ENCODE measurements around the gene CCDC88C. TPM values are rescaled to one million over a fixed set of nuclear protein-coding genes. Genes with fewer than 3 reads are reported as not detected.

The CCDC88C gene
- polyA plus RNA-seq, 3 donors from 2014 or later: 19.5 to 58.2 (median 21.2) TPM

DNA sequence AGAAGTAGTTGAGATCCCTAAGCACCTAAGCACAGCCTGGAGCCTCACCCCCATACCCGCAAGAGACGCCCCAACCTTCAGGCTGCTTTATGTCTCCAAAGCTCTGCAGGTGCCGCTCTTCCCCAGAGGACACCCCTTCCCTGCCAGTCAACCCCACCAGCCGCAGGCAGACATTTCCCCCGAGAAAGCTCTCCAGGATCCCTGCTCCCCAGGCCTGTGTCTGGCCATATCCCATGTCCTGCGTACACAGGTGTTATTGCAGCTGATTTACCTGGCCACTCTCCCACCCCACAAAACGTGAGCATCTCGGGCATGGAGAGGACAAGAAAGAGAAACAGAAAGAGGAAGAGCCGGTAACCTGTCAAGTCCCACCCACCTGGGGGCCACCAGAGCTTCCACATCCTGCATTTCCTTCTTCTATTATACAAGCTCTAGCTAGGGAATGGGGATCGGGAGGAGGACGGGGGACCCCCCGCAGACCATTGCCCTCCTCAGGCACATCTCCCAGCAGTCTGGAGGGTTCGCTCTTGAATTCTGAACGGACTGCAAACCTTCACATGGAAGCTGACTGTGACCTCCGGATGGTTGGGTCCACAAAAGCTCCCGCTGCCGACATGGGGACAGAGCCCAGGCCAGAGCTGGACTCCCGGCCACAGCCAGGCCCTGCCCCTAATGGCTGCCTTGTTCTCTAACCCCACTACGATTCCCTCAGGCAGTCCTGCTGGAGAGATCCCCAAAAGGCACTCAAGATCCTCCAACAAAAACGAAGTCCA is 17.6 kb downstream of the CCDC88C start:
- H3K27me3 Mint-ChIP-seq (ENCODE audit: low read depth in 3 of 3): peaks cover 0 to 23% (median 16%) of the 10 kb centered on the region in 3 donors
- peak overlapping the region; percentile 97 to 100 (median 99) for H3K4me3 Mint-ChIP-seq
- H3K9me3 Mint-ChIP-seq: no peaks in the 10 kb centered on the region
- H3K36me3 Mint-ChIP-seq: peaks cover 1 to 7% (median 4%) of the 10 kb centered on the region in 3 donors
- H3K4me1 Mint-ChIP-seq: peaks cover 97 to 99% of the 10 kb centered on the region in 2 donors
- peak; percentile 54 to 60 (median 58) for DNase-seq
- H3K27ac Mint-ChIP-seq: peak overlapping the region; percentile 95 to 98 (median 96)

DNA sequence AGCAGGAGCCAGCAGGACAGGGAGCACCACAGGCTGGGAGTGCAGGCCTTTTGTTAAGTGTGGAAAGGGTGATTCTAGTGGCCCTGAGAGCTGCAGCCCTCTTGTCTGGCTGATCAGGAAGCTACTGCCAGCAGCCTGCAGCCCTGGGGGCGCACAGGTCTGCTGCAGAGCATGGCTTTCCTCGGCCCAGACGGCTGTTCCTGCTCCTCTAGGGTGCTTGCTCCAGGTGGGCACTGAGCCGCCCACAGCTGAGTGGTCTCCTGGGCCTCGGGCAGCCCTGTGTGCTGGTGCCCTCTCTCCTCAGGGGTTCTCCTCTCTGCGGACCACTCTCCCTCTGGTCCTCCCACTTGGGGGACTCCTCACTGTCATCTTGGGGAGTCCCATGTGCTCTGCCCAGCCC is 18.9 kb downstream of the CCDC88C start:
- H3K27me3 Mint-ChIP-seq (ENCODE audit: low read depth in 3 of 3): peaks cover 0 to 15% (median 12%) of the 10 kb centered on the region in 3 donors
- H3K4me1 Mint-ChIP-seq: peaks cover 96 to 99% of the 10 kb centered on the region in 2 donors
- H3K4me3 Mint-ChIP-seq: peak overlapping the region; percentile 97 to 100 (median 99)
- no peak for DNase-seq
- peak overlapping the region; percentile 95 to 98 (median 96) for H3K27ac Mint-ChIP-seq
- H3K9me3 Mint-ChIP-seq: no peaks in the 10 kb centered on the region
- H3K36me3 Mint-ChIP-seq: peaks cover 0 to 7% (median 4%) of the 10 kb centered on the region in 3 donors

DNA sequence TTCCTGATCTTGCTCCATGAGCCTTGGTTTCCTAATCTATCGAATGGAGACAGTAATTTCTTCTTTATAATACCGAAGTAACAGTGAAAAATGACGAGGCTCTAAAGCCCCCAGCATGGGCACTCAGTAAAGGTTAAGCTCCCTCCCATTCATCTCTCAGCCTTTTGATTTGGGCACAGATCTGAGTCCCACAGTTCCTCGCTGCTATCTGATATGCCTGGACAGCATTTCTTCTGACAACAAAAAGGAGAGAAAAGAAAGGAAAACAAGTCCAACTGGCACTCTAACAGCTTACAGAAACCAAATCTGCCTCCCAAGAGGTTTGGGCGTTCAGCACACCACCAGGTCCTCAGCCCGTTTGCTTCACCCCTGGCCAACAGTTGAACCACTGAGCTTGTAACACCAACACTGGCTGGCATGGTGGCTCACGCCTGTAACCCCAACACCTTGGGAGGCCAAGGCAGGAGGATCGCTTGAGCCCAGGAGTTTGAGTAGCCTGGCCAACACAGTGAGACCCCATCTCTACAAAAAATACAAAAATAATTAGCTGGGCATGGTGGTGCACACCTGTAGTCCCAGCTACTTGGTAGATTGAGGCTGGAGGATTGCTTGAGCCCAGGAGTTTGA is 19.5 kb downstream of the CCDC88C start:
- Mint-ChIP-seq H3K27me3 (ENCODE audit: low read depth in 3 of 3) (peaks cover 0 to 13% (median 12%) of the 10 kb centered on the region in 3 donors), H3K36me3 (peaks cover 0 to 6% (median 4%) of the 10 kb centered on the region in 3 donors), H3K27ac (peak overlapping the region; percentile 95 to 98 (median 96)), H3K4me1 (peaks cover 96 to 99% of the 10 kb centered on the region in 2 donors), H3K9me3 (no peaks in the 10 kb centered on the region), H3K4me3 (peak overlapping the region; percentile 97 to 100 (median 99))
- peak in 1 of 3 donors; percentile 54 for DNase-seq

DNA sequence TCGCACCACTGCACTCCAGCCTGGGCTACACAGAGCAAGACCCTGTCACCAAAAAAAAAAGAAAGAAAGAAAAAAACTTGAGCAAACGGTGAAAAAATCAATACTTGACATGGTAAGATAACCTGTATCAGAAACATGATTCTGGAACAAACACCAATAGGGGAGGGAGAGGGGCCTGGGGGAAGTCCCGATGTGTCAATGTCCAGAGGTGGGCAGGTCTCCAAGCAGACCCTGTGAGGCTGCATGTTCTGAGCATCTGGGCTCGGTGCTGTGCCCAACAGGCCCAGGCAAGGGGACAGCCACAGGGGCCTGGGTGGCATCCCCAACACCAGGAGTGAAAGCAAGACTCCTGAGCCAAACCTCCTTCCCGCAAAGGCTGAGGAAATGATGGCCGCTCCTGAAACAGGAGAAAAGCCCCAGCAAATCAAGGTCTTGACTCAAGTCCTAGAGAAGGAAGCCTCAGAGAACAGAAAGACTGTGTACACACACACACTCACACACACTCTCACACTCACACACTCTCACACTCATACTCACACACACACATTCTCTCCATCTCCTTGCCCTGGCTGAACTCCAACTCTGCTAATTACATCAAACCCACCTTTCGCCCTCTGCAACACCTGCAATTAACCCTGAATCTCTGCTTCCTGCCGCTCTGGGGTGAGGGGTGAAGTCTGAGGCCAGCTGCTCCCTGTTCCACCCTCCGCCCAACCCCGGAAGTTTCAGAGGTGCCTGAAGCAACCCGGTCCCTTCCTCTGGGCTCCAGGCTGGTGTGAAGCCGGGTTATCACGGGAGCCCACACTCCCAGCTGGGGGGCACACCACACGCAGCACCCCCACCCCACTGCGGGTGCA is 20.4 kb downstream of the CCDC88C start:
- Mint-ChIP-seq H3K27me3 (ENCODE audit: low read depth in 3 of 3) (peaks cover 0 to 10% (median 9%) of the 10 kb centered on the region in 3 donors), H3K4me1 (peaks cover 96 to 99% of the 10 kb centered on the region in 2 donors), H3K9me3 (no peaks in the 10 kb centered on the region), H3K36me3 (peaks cover 0 to 4% (median 4%) of the 10 kb centered on the region in 3 donors), H3K4me3 (peak overlapping the region; percentile 97 to 100 (median 99)), H3K27ac (peak overlapping the region; percentile 95 to 98 (median 96))
- peak in 2 of 3 donors; percentile 46 to 49 for DNase-seq

DNA sequence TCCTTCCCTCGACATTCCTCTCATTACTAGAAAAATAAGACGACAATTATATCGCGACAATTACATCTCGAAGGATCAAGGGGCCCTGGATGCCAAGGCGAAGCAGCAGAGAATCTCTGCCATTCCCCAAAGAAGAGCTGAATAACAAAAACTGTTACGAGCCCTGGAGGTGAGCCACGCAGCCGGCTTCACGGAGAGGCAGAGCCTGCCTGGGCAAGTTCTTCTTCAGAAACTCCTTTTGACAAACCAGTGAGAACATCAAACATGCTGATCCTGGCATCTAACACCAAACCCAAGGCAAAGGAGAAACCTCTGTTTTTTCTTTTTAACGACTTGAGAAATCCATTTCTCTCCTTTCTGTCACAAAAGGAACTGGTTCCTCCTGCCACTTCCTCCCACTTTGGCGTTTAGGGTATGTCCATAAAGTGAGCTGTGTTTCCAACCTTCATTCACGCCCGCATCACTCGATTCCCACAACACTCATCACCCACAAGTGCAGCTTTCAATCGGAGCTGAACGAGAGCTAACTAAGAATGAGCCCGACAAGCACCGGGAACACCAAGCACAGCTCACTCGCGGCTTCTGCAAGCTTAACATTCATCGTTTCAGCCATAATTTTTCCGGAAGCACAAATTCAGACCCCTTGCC is 21.5 kb downstream of the CCDC88C start:
- Mint-ChIP-seq H3K27me3 (ENCODE audit: low read depth in 3 of 3) (peaks cover 0 to 12% (median 9%) of the 10 kb centered on the region in 3 donors), H3K9me3 (no peaks in the 10 kb centered on the region), H3K27ac (peak overlapping the region; percentile 95 to 98 (median 96)), H3K4me1 (peaks cover 96 to 100% of the 10 kb centered on the region in 2 donors), H3K36me3 (peaks cover 0 to 4% (median 4%) of the 10 kb centered on the region in 3 donors), H3K4me3 (peak overlapping the region; percentile 97 to 100 (median 99))
- DNase-seq: no peak

DNA sequence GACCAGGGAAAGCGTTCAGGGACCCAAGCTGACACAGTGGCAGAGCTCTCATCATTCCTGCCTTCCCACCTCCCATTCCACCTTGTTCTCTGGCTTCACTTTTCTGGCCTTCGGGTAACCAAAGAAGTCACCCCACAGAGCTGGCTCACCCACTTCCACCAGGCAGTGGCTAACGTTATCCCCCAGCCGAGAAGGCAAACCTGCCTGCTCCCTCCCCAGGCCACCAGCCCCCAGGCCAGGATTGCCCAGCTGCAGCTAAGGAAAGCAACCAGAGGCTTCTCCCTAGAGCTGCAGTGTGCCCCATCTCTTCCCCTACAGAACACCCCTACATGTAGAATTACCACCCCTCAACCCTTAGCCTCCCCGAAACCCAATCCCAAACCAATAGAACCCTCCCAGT is 22.2 kb downstream of the CCDC88C start:
- no peak for DNase-seq
- Mint-ChIP-seq H3K36me3 (peaks cover 0 to 4% (median 4%) of the 10 kb centered on the region in 3 donors), H3K4me1 (peaks cover 98 to 100% of the 10 kb centered on the region in 2 donors), H3K27me3 (ENCODE audit: low read depth in 3 of 3) (peaks cover 0 to 12% (median 9%) of the 10 kb centered on the region in 3 donors), H3K27ac (peak overlapping the region; percentile 95 to 98 (median 96)), H3K9me3 (no peaks in the 10 kb centered on the region), H3K4me3 (peak overlapping the region; percentile 97 to 100 (median 99))

DNA sequence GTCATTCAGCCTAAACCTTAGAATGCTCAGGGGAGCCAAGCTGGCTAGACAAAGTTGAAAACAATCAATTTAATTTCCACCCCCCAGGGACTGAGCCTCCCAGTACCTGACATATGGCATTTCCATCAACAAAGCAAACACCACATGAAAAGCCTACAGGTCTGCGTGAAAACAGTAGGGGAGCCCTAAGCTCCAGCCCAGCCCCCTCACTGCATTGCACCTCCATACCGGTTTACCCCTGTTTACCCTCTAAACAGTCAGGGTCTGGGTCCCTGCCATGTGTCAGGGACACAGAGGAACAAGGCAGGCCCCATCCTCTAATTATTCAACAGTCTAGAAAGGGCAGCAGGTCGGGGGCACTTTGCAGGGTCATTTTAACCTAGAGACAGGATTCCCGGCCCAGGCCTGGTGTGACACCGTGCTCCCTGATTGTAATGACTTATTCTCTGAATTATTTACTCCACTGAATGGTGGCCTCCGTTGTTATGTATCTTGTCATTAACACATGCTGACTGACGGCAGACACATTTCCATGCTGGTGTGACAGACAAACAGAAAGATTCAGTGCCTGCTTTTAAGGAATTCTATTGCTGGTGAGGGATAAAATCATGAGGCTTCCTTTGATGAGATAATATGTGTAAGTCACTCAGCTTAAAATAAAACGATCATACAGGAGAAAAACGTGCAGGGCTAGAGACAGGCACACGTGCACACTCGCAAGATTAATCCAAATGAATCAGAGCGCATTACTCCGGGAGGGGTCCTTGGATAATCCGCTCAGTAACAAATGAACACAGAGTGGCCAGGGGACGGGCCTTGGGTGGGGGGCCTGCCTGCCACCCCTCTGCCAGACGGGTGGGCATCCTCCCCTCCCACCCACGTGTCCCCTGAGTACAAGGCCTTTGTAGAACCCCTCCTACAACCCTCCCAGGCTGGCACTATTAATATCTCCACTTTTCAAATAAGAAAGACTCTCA is 23.2 kb downstream of the CCDC88C start:
- Mint-ChIP-seq H3K9me3 (no peaks in the 10 kb centered on the region), H3K4me3 (peak overlapping the region; percentile 52 to 100 (median 99)), H3K36me3 (peaks cover 0 to 4% (median 4%) of the 10 kb centered on the region in 3 donors), H3K27ac (peak overlapping the region; percentile 95 to 98 (median 96)), H3K4me1 (peaks cover 95 to 100% of the 10 kb centered on the region in 2 donors), H3K27me3 (ENCODE audit: low read depth in 3 of 3) (peaks cover 0 to 10% (median 9%) of the 10 kb centered on the region in 3 donors)
- no peak for DNase-seq

DNA sequence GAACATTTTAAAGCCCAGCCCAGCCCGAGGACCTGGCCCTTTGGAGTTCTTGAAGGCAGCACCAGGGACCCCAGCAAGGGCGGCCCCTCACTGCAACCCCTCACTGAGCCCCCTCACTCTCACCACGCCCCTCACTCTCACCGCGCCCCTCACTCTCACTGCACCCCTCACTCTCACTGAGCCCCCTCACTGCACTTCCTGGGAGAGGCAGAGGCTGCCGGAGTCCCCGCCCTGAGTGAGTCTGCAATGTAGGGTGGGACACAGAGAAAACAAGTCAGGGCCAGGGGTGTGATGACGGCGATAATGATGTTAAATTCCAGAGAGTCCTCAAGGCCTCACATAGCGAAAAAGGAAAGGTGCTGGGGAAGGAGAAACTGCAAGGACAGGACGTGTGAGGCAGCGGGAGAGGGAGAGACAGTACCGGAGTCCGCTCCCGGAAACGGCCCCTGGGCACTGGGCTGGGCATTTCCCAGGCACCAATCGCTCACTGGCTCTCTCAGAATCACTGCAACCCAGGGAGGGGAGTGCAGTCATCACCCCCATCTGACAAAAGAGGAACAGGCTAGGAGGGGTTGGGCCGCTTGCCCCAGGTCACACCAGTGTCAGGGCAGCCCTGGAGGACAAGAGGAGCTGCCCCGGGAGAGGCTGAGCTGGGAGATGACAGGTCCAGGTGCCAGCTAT is 24.9 kb downstream of the CCDC88C start:
- Mint-ChIP-seq H3K4me1 (peaks cover 96 to 100% of the 10 kb centered on the region in 2 donors), H3K36me3 (peaks cover 0 to 4% (median 4%) of the 10 kb centered on the region in 3 donors), H3K27me3 (ENCODE audit: low read depth in 3 of 3) (peaks cover 0 to 10% (median 5%) of the 10 kb centered on the region in 3 donors), H3K4me3 (peak overlapping the region; percentile 27 to 78 (median 70)), H3K9me3 (no peaks in the 10 kb centered on the region), H3K27ac (peak overlapping the region; percentile 84 to 98 (median 96))
- DNase-seq: no peak

DNA sequence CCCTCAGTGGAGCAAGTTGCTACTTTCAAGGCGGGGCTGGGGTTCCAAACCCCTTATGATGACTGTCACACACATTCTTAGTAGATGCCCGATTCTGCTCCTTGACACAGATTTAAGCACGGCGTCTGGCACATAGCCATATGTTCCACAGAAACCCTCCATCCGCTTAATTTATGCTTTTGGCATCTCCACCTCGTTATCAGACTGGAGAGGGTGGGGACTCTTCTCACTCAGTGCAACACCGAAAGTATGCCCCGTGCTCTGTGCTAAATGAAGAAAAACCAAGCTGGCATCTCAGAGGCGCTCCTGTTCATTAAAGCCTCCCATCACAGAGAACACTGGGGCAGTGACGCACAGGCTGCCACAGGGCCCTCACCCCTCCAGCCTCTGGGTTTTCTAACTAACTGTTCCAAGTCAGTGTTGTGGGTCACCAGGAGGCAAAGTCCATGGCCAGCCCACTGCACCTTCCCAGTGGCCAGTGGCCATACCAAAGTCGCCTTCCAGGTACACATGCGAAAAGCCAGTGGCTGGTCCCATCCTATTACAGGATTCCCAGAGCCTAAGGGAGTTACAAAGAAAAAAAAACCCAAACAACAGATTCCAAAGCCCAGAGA is 27.3 kb downstream of the CCDC88C start:
- H3K4me1 Mint-ChIP-seq: peaks cover 95 to 100% of the 10 kb centered on the region in 2 donors
- peak in 1 of 3 donors; percentile 63 for DNase-seq
- H3K9me3 Mint-ChIP-seq: no peaks in the 10 kb centered on the region
- H3K36me3 Mint-ChIP-seq: no peaks in the 10 kb centered on the region
- peak overlapping the region; percentile 94 to 98 (median 96) for H3K27ac Mint-ChIP-seq
- peak overlapping the region; percentile 53 to 85 (median 67) for H3K4me3 Mint-ChIP-seq
- H3K27me3 Mint-ChIP-seq (ENCODE audit: low read depth in 3 of 3): peaks cover 0 to 9% (median 6%) of the 10 kb centered on the region in 3 donors

DNA sequence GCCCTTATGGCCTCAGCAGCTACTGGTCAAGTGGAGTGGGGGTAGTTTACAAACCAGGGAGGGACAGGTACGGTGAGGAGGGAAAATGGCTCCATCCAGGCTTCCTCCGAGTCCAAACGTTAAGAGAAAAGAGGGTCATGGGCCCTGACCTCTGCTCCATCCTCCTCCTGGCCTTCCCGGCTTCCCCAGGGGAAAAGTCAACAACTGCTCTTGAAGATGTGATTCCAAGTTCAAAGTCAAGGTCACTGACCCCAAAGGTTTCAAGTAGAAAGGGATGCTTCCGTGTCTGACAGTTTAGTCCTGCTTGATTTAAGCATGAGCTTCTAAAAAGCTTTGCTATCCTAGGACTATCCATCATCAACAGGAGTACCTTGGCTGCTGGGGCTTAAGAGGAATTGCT is 28.5 kb downstream of the CCDC88C start:
- Mint-ChIP-seq H3K27me3 (ENCODE audit: low read depth in 3 of 3) (peaks cover 0 to 10% (median 9%) of the 10 kb centered on the region in 3 donors), H3K4me1 (peaks cover 96 to 100% of the 10 kb centered on the region in 2 donors), H3K36me3 (peaks cover 0 to 3% (median 0%) of the 10 kb centered on the region in 3 donors), H3K4me3 (peak overlapping the region; percentile 12 to 88 (median 75)), H3K27ac (peak overlapping the region; percentile 92 to 98 (median 96)), H3K9me3 (no peaks in the 10 kb centered on the region)
- DNase-seq: no peak

DNA sequence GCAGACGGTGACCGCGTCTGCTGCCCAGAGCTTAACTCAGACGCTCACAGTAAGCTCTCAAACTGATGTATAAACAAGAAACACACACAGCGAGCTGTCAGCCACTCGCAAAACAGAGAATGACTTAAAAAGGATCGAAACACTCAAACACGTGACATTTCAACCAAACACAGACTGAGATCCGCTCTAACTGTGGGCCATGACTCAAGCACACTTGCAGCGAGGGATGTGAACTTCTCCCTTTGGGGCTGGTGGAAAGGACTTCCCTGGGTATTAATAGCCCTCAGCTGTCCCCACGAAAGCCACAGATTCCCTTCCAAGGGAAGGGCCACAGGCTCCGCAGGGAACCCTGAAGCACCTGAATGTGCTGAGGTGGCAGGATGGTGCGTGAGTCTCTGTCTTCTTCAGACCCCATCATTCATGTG is 29.1 kb downstream of the CCDC88C start:
- peak overlapping the region; percentile 48 to 88 (median 75) for H3K4me3 Mint-ChIP-seq
- peak in 1 of 3 donors; percentile 66 for DNase-seq
- no peaks in the 10 kb centered on the region for H3K9me3 Mint-ChIP-seq
- H3K36me3 Mint-ChIP-seq: peaks cover 0 to 3% (median 0%) of the 10 kb centered on the region in 3 donors
- H3K27ac Mint-ChIP-seq: peak overlapping the region; percentile 92 to 98 (median 96)
- peaks cover 0 to 10% (median 9%) of the 10 kb centered on the region in 3 donors for H3K27me3 Mint-ChIP-seq (ENCODE audit: low read depth in 3 of 3)
- H3K4me1 Mint-ChIP-seq: peaks cover 96 to 100% of the 10 kb centered on the region in 2 donors

All from immature natural killer cell (primary cell).